ENCODE data around the gene C1orf146.
"Not testable (repeated sequence)": the region's sequence is repeated elsewhere in the genome, so short reads cannot be mapped to it uniquely, and the experiment has no call there.

C1orf146 gene

GRCh38 chr1:92259350-92259749, 41.6 kb downstream of the C1orf146 start:
- no peak for DNase-seq (ENCODE audit: low spot score)
- no peak overlapping the region for H3K27ac ChIP-seq
- ChIA-PET POLR2A (ENCODE audit: low non-redundant PET) (no interaction called here), CTCF (interaction anchor here (0.6 kb wide), 1 partner anchor 263 kb away, joined by 9 read pairs; no protein-coding TSS in a partner anchor)
- TF ChIP-seq, protein P1, sequence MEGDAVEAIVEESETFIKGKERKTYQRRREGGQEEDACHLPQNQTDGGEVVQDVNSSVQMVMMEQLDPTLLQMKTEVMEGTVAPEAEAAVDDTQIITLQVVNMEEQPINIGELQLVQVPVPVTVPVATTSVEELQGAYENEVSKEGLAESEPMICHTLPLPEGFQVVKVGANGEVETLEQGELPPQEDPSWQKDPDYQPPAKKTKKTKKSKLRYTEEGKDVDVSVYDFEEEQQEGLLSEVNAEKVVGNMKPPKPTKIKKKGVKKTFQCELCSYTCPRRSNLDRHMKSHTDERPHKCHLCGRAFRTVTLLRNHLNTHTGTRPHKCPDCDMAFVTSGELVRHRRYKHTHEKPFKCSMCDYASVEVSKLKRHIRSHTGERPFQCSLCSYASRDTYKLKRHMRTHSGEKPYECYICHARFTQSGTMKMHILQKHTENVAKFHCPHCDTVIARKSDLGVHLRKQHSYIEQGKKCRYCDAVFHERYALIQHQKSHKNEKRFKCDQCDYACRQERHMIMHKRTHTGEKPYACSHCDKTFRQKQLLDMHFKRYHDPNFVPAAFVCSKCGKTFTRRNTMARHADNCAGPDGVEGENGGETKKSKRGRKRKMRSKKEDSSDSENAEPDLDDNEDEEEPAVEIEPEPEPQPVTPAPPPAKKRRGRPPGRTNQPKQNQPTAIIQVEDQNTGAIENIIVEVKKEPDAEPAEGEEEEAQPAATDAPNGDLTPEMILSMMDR (conservative IDR thresholded peaks at IDR 0.05; ENCODE audit: low read depth): no peak

DNA sequence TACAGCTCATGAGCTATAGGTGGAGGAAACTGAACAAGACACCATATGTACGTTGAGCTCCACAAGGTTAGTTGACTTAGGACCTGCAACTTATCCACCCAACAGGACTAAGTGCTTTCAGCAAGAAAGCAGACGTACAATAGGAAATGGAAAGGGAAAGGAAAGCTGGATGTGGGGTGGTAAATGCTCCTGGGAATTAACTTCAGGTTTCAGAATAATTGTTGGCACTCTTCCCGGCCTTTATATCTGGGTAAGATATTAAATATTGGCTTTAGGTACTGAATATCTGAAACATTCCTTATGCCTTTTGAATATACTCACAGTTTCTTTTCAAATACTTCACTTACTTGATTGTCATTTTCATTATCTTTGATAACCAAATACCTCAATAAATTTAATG, 44.8 kb downstream of the C1orf146 start:
- TF ChIP-seq, protein P1 (conservative IDR thresholded peaks at IDR 0.05; ENCODE audit: low read depth): no peak
- CTCF ChIA-PET: interaction anchor here (0.6 kb wide), 1 partner anchor 205 kb away, joined by 3 read pairs; no protein-coding TSS in a partner anchor
- POLR2A ChIA-PET (ENCODE audit: low non-redundant PET): no interaction called here
- H3K27ac ChIP-seq: no peak overlapping the region
- no peak for DNase-seq (ENCODE audit: low spot score)

DNA sequence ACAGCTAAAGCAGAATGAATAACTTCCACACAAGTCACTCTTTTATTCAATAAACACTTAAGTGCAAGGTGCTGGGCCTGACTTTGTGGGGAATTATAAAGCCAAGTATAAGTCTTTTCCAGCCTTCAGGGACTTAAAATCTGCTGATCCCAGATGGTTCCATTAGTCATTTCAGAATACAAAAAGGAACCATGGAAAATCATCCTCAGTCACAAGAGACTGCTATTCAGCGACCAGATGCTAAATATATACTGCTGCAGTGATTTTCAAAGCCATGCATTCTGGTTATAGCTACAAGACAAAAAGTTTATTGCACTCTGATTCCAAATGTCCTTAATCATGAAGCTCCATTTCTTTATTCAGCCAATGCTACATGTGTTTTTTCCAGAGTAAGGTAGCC, 55.3 kb downstream of the C1orf146 start:
- H3K27ac ChIP-seq: no peak overlapping the region
- no peak for DNase-seq (ENCODE audit: low spot score)
- ChIA-PET POLR2A (ENCODE audit: low non-redundant PET) (interaction anchor here (0.5 to 0.6 kb wide), 2 partner anchors 26 to 264 kb away, joined by 3 to 5 read pairs; no protein-coding TSS in a partner anchor), CTCF (interaction anchor here (0.6 kb wide), 1 partner anchor 8 kb away, joined by 3 read pairs; no protein-coding TSS in a partner anchor)
- TF ChIP-seq, protein P1 (conservative IDR thresholded peaks at IDR 0.05; ENCODE audit: low read depth): no peak

- POLR2A ChIA-PET (ENCODE audit: low non-redundant PET): no interaction called here
- CTCF ChIA-PET: no interaction called here
- TF ChIP-seq, protein P1 (conservative IDR thresholded peaks at IDR 0.05; ENCODE audit: low read depth): no peak
- no peak overlapping the region for H3K27ac ChIP-seq
- no peak for DNase-seq (ENCODE audit: low spot score)
Measured at GRCh38 chr1:92274939-92275338, 57.2 kb downstream of the C1orf146 start.

GRCh38 chr1:92276082-92276481, 58.4 kb downstream of the C1orf146 start:
- ChIA-PET POLR2A (ENCODE audit: low non-redundant PET) (no interaction called here), CTCF (no interaction called here)
- no peak overlapping the region for H3K27ac ChIP-seq
- TF ChIP-seq, protein P1 (conservative IDR thresholded peaks at IDR 0.05; ENCODE audit: low read depth): no peak
- no peak for DNase-seq (ENCODE audit: low spot score)

GRCh38 chr1:92277105-92277723, 59.5 kb downstream of the C1orf146 start:
- ChIA-PET POLR2A (ENCODE audit: low non-redundant PET) (no interaction called here), CTCF (no interaction called here)
- no peak overlapping the region for H3K27ac ChIP-seq
- TF ChIP-seq, protein P1 (conservative IDR thresholded peaks at IDR 0.05; ENCODE audit: low read depth): no peak
- DNase-seq (ENCODE audit: low spot score): peak; percentile 42

- DNase-seq (ENCODE audit: low spot score); H3K27ac ChIP-seq; POLR2A ChIA-PET (ENCODE audit: low non-redundant PET): not testable (repeated sequence)
- CTCF ChIA-PET: interaction anchor here (0.6 kb wide), 2 partner anchors 15 to 104 kb away, joined by 3 read pairs; no protein-coding TSS in a partner anchor
Measured at GRCh38 chr1:92279781-92280180, 62.1 kb downstream of the C1orf146 start.

- H3K27ac ChIP-seq; DNase-seq (ENCODE audit: low spot score); POLR2A ChIA-PET (ENCODE audit: low non-redundant PET): not testable (repeated sequence)
- CTCF ChIA-PET: interaction anchor here (0.6 kb wide), 1 partner anchor 8 kb away, joined by 3 read pairs; no protein-coding TSS in a partner anchor
Measured at GRCh38 chr1:92281411-92281810, 63.7 kb downstream of the C1orf146 start.

Measured in RWPE1 (cell line).